GM21576 (cell line): ENCODE results near the gene RNF141.

Experiments
- ATAC-seq: cut with Tn5 transposase; IDR thresholded peaks from one replicate; pipeline ENCODE4 v1.9.1; 2021; ENCODE audit warnings: mild to moderate bottlenecking, moderate library complexity; ENCODE audit not compliant: unreplicated experiment

The RNF141 gene, protein sequence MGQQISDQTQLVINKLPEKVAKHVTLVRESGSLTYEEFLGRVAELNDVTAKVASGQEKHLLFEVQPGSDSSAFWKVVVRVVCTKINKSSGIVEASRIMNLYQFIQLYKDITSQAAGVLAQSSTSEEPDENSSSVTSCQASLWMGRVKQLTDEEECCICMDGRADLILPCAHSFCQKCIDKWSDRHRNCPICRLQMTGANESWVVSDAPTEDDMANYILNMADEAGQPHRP

DNA sequence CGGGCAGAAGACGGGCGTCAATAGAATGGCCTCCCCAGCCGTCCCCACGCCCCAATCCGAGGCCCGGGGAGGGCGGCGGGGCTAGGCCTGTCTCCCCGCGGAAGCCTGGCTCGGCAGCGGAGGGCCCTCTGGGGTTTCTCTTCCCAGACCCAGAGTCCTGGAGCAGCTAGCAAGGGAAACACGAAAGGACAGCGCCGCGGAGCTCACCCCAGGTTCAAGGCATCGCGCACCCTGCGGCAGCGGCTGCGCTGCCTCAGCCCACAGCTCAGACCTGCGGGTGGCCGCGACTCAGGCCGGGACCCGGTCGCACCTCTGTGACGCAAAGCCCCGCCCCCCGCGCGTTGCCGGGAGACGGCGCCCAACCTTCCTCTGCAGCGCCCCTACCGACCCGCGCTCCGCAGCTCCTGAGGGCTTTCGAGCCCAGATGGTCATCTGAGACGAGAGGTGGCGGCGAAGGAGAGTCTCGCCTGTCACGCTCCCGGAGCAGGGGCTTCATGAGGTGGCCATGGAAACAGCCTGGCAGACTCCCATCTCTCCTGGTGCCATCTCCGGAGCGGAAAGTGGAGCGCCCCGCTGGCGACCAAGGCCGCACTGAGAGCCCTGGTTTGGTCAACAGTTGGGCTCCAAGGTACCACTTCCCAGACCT, at the start of gene RNF141:
RNF141 (minus strand) TSS at position 273 of the 646 bp plus-strand sequence. CDS start 7,029 bp downstream, outside the sequence.
- ATAC-seq, result peak; percentile 97

DNA sequence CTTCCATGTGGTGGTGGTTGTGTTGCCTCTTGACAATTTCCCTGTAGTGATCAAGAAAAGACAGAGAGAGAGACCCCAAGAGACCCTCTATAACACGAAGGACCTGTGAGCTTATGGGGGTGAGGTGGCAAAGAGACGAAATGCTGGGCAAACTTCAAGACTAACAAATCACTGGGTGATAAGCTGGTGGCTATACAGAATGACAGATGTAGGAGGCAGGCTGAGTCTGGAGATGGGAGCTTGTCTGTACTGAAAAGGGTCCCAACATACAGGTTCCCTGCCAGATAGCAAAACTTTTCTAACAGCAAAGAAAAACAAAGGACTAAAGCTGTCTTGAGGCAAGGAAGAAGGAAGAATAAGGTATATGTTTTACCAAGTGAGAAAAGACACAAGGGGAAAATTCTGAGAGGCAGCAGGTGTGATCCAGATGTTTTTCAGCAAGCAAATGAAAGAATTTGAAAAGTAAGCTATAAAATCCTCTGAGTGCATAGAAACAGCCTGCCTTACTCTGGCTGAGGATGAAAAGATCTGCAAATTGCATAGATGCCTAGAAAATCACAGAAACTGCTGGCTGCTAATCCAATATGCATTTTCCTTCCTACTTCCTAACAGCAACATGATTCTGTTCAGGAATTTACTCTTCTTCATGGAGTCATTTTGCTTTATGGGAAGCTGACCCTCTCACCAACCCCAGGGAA, 49.4 kb upstream of the RNF141 start:
- no peak for ATAC-seq

DNA sequence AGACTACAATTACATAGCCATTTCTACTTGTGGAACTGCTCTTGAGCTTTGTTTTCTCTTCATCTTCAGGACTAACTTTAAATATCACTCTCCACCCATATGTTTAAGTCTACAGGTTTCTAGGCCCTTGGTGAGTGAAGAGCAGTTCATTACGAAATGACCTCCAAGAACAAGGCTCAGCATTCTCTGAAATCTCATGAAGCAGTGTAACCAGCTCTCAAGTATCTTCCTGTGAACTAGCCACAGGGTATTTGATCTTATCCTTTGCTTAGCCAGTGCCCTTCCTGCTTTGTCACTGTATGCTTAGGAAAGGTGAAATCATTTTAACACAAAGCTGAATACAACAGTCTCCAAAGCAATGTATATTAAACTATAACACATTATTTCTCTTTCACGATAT, 47.9 kb upstream of the RNF141 start:
- no peak for ATAC-seq

DNA sequence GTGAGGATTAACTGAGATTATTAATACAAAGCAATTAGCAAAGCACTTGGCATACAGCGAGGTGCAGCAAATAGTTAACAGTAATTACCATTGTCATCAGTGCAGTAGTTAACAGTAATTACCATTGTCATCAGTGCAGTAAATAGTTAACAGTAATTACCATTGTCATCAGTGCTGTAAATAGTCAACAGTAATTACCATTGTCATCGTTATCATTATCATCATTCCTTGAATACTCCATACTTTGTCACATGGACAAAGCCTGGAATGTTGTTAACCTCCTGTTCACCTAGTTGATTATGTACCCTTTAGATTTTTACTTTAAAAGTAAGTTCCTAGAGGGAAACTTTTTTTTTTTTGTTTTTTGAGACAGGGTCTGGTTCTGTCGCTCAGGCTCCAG, 47.0 kb upstream of the RNF141 start:
- ATAC-seq, result no peak

DNA sequence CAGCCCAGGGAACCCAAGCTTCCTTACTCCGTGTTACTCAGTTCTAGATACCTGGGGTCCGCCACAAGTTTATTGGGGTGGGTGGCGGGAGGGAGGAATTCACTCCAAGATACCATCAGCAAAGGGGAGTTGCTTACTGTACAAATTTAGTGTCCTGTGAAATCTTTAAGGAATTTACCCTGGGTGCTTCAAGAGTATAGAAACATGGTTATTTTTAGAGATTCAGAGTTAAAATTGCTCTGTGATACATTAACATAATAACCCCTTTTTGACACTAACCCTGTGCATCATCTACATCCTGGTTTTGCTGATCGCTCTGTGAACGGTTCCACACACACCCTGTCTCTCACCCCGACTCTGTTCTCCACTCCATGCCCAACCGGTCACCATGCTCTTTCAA, 46.4 kb upstream of the RNF141 start:
- ATAC-seq, result no peak

DNA sequence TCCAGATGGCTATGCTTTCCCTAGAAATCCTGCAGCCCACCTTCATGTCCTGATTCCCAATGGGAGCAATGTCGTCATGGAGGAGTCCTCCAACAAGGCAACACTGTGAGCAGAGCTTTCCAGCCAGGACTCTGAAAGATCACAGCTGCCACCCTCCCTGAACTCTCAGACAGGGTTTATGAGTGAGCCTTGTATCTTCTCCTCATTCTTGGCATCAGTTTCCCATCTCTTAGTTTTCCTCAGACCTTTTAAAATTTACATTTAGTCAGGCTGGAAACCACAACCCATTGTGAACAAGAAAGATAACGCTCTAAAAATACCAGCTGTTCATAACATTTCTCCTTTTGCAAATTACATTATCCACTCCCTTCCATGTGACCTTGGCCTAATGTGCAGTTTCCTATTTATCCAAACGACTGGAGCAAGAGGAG, 43.1 kb upstream of the RNF141 start:
- no peak for ATAC-seq

DNA sequence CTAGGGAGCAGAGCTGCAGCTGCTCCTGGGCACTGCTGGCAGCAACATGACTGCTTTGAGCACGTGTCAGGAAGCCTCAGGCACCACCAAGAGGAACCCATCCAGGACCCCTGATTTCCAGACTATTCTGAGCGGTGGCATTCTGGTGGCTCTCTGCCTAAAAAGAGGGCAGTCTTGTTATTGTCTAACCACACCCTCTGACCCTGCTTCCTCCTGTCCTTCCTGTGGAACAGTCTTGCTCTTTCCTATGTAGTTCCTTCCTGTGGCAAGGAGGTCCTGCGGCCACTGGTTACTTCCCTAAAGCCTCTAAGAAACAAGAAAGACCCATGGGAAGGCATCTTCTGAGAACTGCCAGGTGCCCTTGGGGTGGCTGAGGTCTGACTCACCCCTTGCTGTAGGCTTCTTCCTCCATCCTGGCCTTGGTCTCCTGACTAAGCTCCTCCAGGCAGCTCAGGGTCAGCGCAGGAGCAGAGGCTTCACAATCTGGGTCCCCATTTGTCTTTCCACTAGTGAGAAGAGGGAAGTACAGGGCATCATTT, 40.6 kb upstream of the RNF141 start:
- ATAC-seq, result no peak

DNA sequence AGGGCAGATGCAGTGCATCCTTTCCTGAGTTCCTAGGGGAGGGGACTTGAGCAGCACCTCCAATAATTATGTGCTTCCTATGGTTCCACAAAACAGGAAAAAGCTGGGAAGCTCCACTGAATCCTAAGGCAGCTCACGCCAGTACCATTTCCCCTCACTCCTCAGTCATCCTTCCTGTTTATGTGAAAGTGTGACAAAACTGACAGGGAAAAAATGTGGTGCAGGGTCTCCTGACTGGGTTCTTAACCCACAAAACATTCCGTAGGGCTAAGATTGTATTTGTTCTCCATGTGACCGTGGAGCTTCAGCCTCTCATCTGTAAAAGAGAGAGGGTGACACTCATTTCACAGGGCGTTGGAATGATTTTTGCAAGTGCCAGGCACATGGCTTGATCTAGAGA, 39.6 kb upstream of the RNF141 start:
- ATAC-seq, result no peak

DNA sequence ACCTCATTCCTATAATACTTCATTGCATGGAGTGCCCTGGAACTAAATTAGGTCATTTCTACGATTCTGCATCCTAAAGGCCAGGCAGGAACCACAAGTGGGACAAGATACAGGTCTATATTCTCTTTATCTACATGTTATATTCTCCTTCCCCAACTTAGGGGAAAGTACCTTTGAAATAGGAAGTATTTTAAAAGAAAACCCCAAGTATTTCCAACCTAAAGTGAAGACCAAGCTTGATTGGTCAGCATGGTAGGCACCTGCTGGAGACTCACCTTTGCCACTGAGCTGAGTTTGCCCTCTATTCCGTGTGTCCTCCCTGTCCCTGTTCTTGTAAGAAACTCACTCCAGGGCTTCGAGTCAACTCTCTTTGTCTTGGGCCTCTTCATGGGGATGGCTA, 38.7 kb upstream of the RNF141 start:
- no peak for ATAC-seq

DNA sequence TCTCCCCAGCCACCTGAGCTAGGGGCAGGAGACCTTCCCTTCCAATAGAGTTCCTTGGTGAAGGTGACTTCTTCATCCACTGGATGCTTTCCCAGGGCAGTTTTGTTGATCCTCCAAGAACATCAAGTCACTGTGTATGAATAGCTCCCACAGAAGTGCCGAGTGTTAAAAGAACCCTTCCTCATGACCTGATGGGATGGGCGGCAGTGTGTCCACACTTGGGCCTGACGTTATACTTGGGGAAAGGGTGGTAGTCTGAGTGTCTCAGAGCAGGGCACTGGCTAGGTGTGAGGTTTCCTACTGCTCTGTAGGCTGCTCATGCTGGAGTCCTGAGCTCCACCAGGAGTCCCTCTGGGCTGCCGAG, 35.0 kb upstream of the RNF141 start:
- no peak for ATAC-seq

DNA sequence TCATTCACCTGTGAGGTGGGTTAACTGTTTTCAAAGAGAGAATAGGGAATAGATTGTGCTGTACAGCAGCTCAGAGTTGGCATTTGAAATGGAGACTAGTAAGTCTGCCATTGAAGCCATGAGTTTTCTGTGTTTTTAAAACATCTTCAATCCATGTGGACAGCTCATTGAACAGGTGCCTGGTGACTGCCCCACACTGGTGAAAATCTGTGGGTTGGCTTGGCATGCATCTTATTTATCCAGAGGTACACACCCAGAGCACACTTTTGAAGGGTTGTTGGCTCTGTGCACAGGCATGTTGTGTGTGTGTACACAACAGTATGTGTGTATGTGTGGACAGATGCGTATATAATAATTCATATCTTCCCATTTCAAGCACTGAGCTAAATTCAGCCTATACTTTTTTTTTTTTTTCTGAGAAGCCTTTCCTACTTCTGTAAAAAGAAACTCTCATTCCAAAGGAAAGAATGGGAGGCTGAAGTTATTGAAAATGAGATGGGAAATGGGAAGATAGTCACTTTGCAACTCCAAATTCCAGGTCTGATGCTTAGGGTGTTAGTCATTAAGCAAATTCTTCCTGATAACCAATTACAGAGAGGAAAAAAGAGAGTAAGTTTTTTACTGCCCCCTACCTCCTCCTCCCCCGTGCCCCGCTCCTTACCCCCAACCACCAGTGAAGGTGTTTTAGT, 34.5 kb upstream of the RNF141 start:
- no peak for ATAC-seq

DNA sequence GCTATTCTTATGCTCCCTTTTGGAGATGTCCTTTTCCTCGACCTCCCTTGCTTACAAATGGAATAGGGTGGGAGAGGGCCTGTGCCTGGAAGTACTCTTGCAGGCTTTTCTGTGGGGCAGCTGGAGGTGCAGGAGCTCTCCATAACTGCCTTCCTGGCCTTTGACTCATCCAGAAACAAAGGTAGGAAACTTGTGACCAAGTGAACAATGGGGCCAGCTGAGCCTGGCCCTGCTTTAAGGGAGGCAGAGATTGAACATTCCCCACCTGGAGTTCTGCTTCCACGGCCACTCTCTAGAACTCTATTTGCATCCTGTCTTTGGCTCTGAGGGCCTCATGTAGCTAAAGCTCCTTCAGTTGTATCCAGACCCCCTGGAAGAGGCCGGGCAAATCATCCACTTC, 32.6 kb upstream of the RNF141 start:
- ATAC-seq, result no peak

DNA sequence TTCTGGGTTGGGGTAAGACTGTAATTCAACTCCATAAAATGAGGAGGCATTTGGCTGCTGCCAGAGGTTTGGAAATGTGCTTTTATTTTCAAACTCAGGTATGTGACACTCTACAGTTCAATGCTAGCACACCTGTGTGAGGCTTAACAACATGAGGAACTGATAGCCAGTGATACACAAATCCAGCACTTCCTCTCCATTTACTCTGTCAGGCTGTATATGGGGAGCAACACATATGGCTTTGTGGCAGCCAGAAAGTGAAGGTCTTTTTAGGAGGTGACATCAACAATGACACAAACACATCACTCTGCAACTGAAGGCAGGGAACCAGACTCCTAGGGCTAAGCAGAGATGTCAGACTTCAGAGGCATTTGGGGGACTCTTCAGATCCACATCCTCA, 32.0 kb upstream of the RNF141 start:
- no peak for ATAC-seq

DNA sequence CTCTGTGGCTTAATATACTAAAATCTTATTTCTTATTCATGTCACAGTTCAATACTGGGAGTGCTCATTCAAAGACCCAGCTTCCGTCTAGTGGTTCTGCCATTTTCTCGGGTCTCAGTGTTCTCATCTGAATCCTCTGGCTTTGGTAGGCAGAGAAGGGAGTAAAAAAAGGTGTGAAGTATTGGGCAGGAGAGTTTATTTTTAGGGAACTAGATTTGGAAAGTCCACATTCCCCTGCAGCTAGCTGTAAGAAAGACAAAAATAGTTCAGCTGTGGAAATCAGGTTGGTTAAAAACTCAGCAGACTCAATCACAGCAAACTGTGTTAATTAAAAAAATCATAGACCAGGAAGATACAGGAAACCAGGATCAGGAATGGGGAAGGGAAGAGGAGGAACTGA, 31.5 kb upstream of the RNF141 start:
- no peak for ATAC-seq

DNA sequence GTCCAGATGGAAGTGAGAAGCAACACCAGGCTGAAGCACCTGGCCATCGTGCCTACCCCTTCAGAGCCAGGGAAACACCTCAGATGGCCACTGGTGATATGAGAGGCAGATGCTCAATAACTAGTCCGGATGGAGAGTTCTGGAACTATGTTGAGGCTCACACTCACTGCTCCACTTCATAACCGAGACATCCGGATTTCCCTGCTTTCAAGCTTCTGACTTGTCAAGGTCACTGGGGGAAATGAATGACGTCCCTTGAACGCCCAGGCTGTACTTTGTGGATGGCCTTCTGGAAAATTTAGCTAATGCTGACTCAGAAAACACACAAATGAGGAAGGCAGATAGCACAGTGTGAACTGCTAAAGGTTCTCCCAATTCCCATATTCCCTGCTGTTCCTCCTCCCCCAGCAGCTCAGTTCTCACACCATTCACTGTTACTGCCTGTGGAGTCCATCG, 27.5 kb upstream of the RNF141 start, which contains the start of gene LYVE1:
LYVE1 (minus strand) TSS at position 180 of the 456 bp plus-strand sequence; CDS start at position 47, 133 bp downstream.
- no peak for ATAC-seq

DNA sequence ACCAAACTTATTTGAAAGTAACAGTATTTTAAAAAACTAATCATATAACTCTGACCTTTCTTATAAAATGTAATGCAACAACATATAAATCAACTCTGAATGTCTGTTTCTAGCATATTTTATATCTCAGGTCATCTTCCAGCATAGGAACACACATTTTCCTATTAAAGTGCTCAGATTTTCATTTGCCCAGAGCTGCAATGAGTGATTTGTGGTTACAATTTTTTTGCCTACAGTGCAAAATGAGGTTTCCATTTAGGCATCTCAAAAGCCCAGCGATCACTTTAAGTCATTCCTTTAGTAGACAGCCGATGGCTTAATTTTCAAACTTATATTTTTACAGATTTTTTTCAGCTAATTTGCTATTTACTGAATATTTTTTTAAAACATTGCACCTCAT, 26.5 kb upstream of the RNF141 start:
- ATAC-seq, result no peak

DNA sequence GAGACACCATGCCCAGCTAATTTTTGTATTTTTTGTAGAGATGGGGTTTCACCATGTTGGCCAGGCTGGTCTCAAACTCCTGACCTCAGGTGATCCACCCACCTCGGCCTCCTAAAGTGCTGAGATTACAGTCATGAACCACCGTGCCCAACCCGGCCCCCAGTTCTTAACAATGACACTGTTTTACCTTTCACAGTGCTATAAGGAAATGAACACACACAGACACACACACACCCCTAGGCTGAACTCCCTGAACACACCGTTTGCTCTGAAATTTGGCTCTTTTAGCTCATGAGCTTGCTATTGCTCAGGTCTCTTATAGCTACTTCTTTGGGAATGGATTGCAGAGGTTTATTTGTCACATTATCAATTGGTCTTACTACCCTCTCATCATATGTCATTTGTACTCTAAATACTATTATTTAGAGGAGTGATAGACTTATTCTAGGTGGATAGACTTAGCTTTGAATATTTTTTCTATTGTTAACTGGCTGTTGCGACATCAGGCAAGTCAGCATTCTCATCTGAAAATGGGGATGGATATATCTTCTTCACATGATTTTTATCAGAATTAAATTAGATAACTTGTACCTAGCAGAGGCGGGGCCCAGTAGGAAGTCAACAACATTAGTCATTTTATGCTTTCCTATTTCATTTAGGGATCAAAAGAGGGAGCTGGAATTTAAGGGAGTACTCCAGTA, 25.4 kb upstream of the RNF141 start:
- ATAC-seq, result no peak

DNA sequence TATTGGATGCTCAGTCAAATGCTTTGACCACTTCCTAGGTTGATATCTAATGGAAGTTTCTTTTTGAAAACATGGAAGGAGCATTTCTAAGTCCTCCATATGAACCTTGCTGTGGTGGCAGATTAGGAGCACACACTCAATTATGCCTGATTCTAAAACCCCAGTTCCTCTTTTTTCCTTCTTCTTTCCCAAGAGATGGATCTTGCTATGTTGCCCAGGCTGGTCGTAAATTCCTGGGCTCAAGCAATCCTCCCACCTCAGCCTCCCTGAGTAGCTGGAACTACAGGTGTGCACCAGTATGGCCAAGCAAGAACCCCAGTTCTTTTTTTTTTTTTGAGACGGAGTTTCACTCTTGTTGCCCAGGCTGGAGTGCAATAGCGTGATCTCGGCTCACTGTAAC, 24.5 kb upstream of the RNF141 start:
- ATAC-seq, result no peak

DNA sequence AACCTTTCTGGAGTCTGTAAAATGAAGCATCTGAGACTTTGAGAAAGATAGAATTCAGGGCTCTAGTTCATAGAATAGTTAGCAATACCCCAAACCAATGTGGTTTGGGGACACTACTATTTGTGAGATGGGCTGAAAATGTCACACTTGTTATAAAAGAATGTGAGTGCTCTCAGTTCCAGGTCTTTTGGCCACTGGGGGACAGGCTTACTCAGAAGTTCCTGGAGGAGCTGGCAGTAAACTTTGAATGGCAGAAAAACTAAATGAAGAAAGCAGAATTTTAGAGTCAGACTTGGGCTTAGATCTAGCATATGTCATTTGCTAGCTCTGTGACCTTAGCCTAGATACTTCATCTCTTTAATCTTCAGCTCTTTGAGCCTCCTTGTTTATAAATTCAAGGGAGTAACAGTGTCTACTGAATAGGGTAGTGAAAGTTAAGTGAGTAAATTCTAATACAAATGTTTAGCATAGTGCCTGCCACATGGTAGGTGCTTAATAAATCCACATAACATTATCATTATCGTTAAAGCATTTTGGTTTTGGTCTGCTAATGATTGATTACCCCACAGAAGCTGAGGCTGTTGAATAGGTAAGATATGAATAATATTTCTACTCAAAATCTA, 23.8 kb upstream of the RNF141 start:
- no peak for ATAC-seq

DNA sequence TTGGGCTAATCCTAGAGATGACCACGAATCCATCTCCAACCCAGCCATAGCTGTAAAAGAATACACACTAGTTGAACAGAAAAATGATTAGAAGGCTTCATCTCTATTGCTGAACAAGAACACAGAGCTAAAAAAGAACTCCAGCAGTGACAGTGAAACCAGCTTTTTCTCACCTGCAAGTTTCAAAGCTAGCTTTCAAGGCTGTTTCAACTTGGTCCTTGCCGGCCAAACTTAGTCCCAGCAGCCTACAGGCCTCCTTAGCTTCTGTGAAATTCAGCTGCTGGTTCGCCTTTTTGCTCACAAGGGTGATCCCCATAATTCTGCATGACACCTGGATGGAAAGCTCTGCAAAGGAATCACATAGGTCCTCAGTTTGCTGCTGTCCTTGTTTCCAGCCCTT, 23.0 kb upstream of the RNF141 start:
- ATAC-seq, result no peak
